ENCODE results near the gene ITPR2. TPM values are rescaled to one million over a fixed set of nuclear protein-coding genes. Genes with fewer than 3 reads are reported as not detected.

Gene ITPR2
- polyA plus RNA-seq, 1 of the 3 experiments (the other 2 are of a cell fraction): 2.3 TPM

- H3F3A ChIP-seq (replicated peaks; ENCODE audit: insufficient read depth): no peaks in the 10 kb centered on the region
- H3K27me3 ChIP-seq (ENCODE audit: insufficient read depth): no peaks in the 10 kb centered on the region
- no peak overlapping the region for H3K4me2 ChIP-seq
- DNase-seq: no peak
- no peak overlapping the region for H3K4me3 ChIP-seq (ENCODE audit: low read depth in 2 of 2, low read length in 1 of 2)
- peaks cover 0 to 25% of the 10 kb centered on the region in 2 experiments; a peak in 2 of 4 replicates for H3K4me1 ChIP-seq (ENCODE audit: control insufficient read depth in 1 of 2, insufficient read depth in 2 of 2, low read depth in 1 of 2, low read length in 1 of 2)
- ChIA-PET CTCF (interaction anchor here (0.7 to 3.2 kb wide), 3 partner anchors 10 to 130 kb away, joined by 3 to 25 read pairs (median 13); partner anchors contain the start of gene ITPR2), POLR2A (no interaction called here)
- WGBS (ENCODE audit: low lambda C conversion rate): 80% methylated on average over 7 of the region's 7 CpGs
- no peak for TF ChIP-seq YY1 (IDR thresholded peaks at IDR 0.05; ENCODE audit: low read depth)
- no peak for TF ChIP-seq FOSL2 (IDR thresholded peaks at IDR 0.05; ENCODE audit: borderline replicate concordance, low read depth)
- no peak for TF ChIP-seq FOXJ3 (CRISPR knock-in tag; IDR thresholded peaks at IDR 0.05)
- no peak for TF ChIP-seq FOXM1 (IDR thresholded peaks at IDR 0.05; ENCODE audit: low read depth)
- no peak for TF ChIP-seq CTCF (IDR thresholded peaks at IDR 0.05)
- TF ChIP-seq ZBTB33 (IDR thresholded peaks at IDR 0.05; ENCODE audit: borderline replicate concordance, low read depth): no peak
- no peak for TF ChIP-seq USF1 (IDR thresholded peaks at IDR 0.05; ENCODE audit: borderline replicate concordance, low read depth)
- TF ChIP-seq GABPA (IDR thresholded peaks at IDR 0.05; ENCODE audit: low read depth): no peak
- no peak for TF ChIP-seq MAX (IDR thresholded peaks at IDR 0.05; ENCODE audit: low read depth)
- no peak for TF ChIP-seq CHD2 (IDR thresholded peaks at IDR 0.05; ENCODE audit: low read length, partially characterized antibody)
- no peak for TF ChIP-seq JUND (IDR thresholded peaks at IDR 0.05)
- no peak for TF ChIP-seq TAF1 (IDR thresholded peaks at IDR 0.05; ENCODE audit: borderline replicate concordance, low read depth, low read length)
- no peak for TF ChIP-seq ELF1 (IDR thresholded peaks at IDR 0.05)
- no peak for TF ChIP-seq REST (IDR thresholded peaks at IDR 0.05; ENCODE audit: low read depth, low read length)
- no peak for TF ChIP-seq RCOR1 (IDR thresholded peaks at IDR 0.05; ENCODE audit: low read length)
- TF ChIP-seq POLR2AphosphoS5 (IDR thresholded peaks at IDR 0.05; ENCODE audit: low read depth, low read length): no peak
- TF ChIP-seq USF2 (IDR thresholded peaks at IDR 0.05; ENCODE audit: borderline replicate concordance, low read depth, low read length): no peak
- no peak for TF ChIP-seq EP300 (IDR thresholded peaks at IDR 0.05; ENCODE audit: borderline replicate concordance in 1 of 2, low read depth in 1 of 2, low read length in 1 of 2)
- no peak for TF ChIP-seq RXRA (IDR thresholded peaks at IDR 0.05; ENCODE audit: borderline replicate concordance, low read depth)
- TF ChIP-seq RFX5 (IDR thresholded peaks at IDR 0.05; ENCODE audit: low read length): no peak
- H3K9me2 ChIP-seq: no peaks in the 10 kb centered on the region
- no peaks in the 10 kb centered on the region for H3K79me2 ChIP-seq (ENCODE audit: insufficient read depth)
- H4K20me1 ChIP-seq (ENCODE audit: insufficient read depth): no peaks in the 10 kb centered on the region
- H3K9me3 ChIP-seq: no peaks in the 10 kb centered on the region
- H3K27ac ChIP-seq (ENCODE audit: low read depth in 2 of 2, low read length in 1 of 2): no peak overlapping the region
- H3K36me3 ChIP-seq (replicated peaks in 1 of 2; ENCODE audit: control insufficient read depth in 1 of 2, insufficient read depth in 2 of 2, low read length in 1 of 2): no peaks in the 10 kb centered on the region
- H3K9ac ChIP-seq: no peak overlapping the region
- H2AFZ ChIP-seq (ENCODE audit: low read depth): no peak overlapping the region
Measured at GRCh38 chr12:26874501-26875296, 41.7 kb upstream of the ITPR2 start.
